Liver (tissue), 9 donors: ENCODE data around the gene ACSL1. TPM values are rescaled to one million over a fixed set of nuclear protein-coding genes. Genes with fewer than 3 reads are reported as not detected.

Experiments
- DNase-seq: peaks from one replicate; pipeline ENCODE4 v3.0.0-alpha.2; 2017; ENCODE audit warnings: low spot score
- H3K27ac ChIP-seq, 2 donors: one replicate each; pipeline ENCODE4 v1.7.0; 2013; ENCODE audit warnings: inconsistent platforms in 2 of 2, low read length in 2 of 2, control low read depth in 1 of 2, low read depth in 1 of 2, mild to moderate bottlenecking in 1 of 2
- H3K27me3 ChIP-seq, 4 donors: one replicate each; pipeline versions ENCODE4 v1.6.1 to v1.7.0; 2013; ENCODE audit warnings: low read length in 3 of 4, inconsistent platforms in 1 of 4, mild to moderate bottlenecking in 1 of 4, moderate library complexity in 1 of 4; ENCODE audit not compliant: control insufficient read depth in 4 of 4, insufficient read depth in 4 of 4
- H3K36me3 ChIP-seq, 4 donors: one replicate each; pipeline versions ENCODE4 v1.6.1 to v1.7.0; 2013; ENCODE audit warnings: low read length in 3 of 4, mild to moderate bottlenecking in 3 of 4, low read depth in 1 of 4, moderate library complexity in 1 of 4; ENCODE audit not compliant: control insufficient read depth in 4 of 4, insufficient read depth in 3 of 4
- H3K4me1 ChIP-seq, 4 donors: one replicate each; pipeline versions ENCODE4 v1.6.1 to v1.7.0; 2013; ENCODE audit warnings: low read length in 3 of 4, mild to moderate bottlenecking in 3 of 4, moderate library complexity in 1 of 4; ENCODE audit not compliant: control insufficient read depth in 4 of 4, insufficient read depth in 4 of 4
- H3K4me3 ChIP-seq, 3 donors: one replicate each; pipeline versions ENCODE4 v1.6.1 to v1.7.0; 2013; ENCODE audit warnings: low read length in 3 of 3, control low read depth in 1 of 3, low read depth in 1 of 3, mild to moderate bottlenecking in 1 of 3
- H3K9ac ChIP-seq, 2 donors: one replicate each; pipeline ENCODE4 v1.7.0; 2013; ENCODE audit warnings: low read length in 2 of 2, mild to moderate bottlenecking in 2 of 2, moderate library complexity in 2 of 2, control low read depth in 1 of 2, low read depth in 1 of 2
- H3K9me3 ChIP-seq, 4 donors: one replicate each; pipeline versions ENCODE4 v1.6.1 to v1.7.0; 2013; ENCODE audit warnings: low read length in 3 of 4; ENCODE audit not compliant: control insufficient read depth in 4 of 4
- CTCF ChIP-seq: fragments of 150-350 bp; IDR thresholded peaks from 2 replicates; pipeline ENCODE4 v1.5.1; 2017; ENCODE audit warnings: improper control_type of control experiment, low read depth, low read length; ENCODE audit not compliant: missing input control
- EGR1 ChIP-seq, 2 donors: IDR thresholded peaks; 2 replicates each; pipeline ENCODE4 v1.6.1; 2016 to 2018; ENCODE audit warnings: antibody characterized with exemption in 2 of 2, low read depth in 2 of 2
- FOXA1 ChIP-seq: IDR thresholded peaks from 2 replicates; pipeline ENCODE4 v1.6.1; 2016; ENCODE audit warnings: antibody characterized with exemption
- FOXA2 ChIP-seq: IDR thresholded peaks from 2 replicates; pipeline ENCODE4 v1.6.1; 2016; ENCODE audit warnings: antibody characterized with exemption
- GABPA ChIP-seq, 2 donors: IDR thresholded peaks in 1 of 2; conservative IDR thresholded peaks in 1 of 2; 2 replicates each; pipeline ENCODE4 v1.6.1; 2016; ENCODE audit warnings: antibody characterized with exemption in 2 of 2, mild to moderate bottlenecking in 1 of 2, moderate library complexity in 1 of 2
- HNF4A ChIP-seq, 2 donors: conservative IDR thresholded peaks; 2 replicates each; pipeline ENCODE4 v1.6.1; 2016; ENCODE audit warnings: antibody characterized with exemption in 2 of 2, mild to moderate bottlenecking in 2 of 2
- HNF4G ChIP-seq: IDR thresholded peaks from 2 replicates; pipeline ENCODE4 v1.6.1; 2016; ENCODE audit warnings: antibody characterized with exemption
- JUND ChIP-seq, 2 donors: IDR thresholded peaks; 2 replicates each; pipeline ENCODE4 v1.6.1; 2016; ENCODE audit warnings: antibody characterized with exemption in 2 of 2
- NR2F2 ChIP-seq: IDR thresholded peaks from 2 replicates; pipeline ENCODE4 v1.6.1; 2016; ENCODE audit warnings: antibody characterized with exemption
- RAD21 ChIP-seq, 2 donors: IDR thresholded peaks; 2 replicates each; pipeline ENCODE4 v1.6.1; 2016; ENCODE audit warnings: antibody characterized with exemption in 2 of 2, mild to moderate bottlenecking in 2 of 2
- RXRA ChIP-seq, 2 donors: IDR thresholded peaks; 2 replicates each; pipeline ENCODE4 v1.6.1; 2017 to 2018; ENCODE audit warnings: antibody characterized with exemption in 2 of 2, mild to moderate bottlenecking in 1 of 2
- SP1 ChIP-seq: IDR thresholded peaks from 2 replicates; pipeline ENCODE4 v1.6.1; 2018; ENCODE audit warnings: antibody characterized with exemption, mild to moderate bottlenecking
- TAF1 ChIP-seq: conservative IDR thresholded peaks from 2 replicates; pipeline ENCODE4 v1.6.1; 2016; ENCODE audit warnings: antibody characterized with exemption, mild to moderate bottlenecking
- YY1 ChIP-seq: IDR thresholded peaks from 2 replicates; pipeline ENCODE4 v1.6.1; 2016; ENCODE audit warnings: antibody characterized with exemption, mild to moderate bottlenecking
- WGBS: extraction: QIAGEN DNeasy Blood & Tissue Kit; methylation state at CpG from one replicate; pipeline ENCODE4 v1.1.7; 2013; 5-methylcytosine and 5-hydroxymethylcytosine counted together
- polyA plus RNA-seq, 2 donors: library from polyadenylated mRNA; stranded (reverse) in 1 of 2; unstranded in 1 of 2; fragments of 200-250 nt in 1 of 2; fragments of >200 nt in 1 of 2; fragmentation: Nextera tagmentation in 1 of 2; extraction: Ambion mirVana in 1 of 2; gene quantifications; one replicate each; pipeline versions ENCODE4 v1.2.1 to v1.2.3, GENCODE V29; 2013 to 2015
- total RNA-seq, 2 donors: library from RNA; depleted of rRNA; stranded (reverse); fragments of >200 nt; gene quantifications; one replicate each; pipeline ENCODE4 v1.2.3, GENCODE V29; 2014
- TF ChIP-seq, protein P1 (sequence below): IDR thresholded peaks from 2 replicates; pipeline ENCODE4 v1.6.1; 2016; ENCODE audit warnings: antibody characterized with exemption
- TF ChIP-seq, protein P2 (sequence below): IDR thresholded peaks from 2 replicates; pipeline ENCODE4 v1.6.1; 2016; ENCODE audit warnings: antibody characterized with exemption
- TF ChIP-seq, protein P3 (sequence below): IDR thresholded peaks from 2 replicates; pipeline ENCODE4 v1.6.1; 2016; ENCODE audit warnings: antibody characterized with exemption
- TF ChIP-seq, protein P4 (sequence below): IDR thresholded peaks from 2 replicates; pipeline ENCODE4 v1.6.1; 2016; ENCODE audit warnings: antibody characterized with exemption, mild to moderate bottlenecking
- donor health status: healthy.
- donor health status: healthy.
- donor health status: healthy.
- donor health status: healthy.
- donor health status: healthy.

The ACSL1 gene
- total and polyA plus RNA-seq, 4 donors, result 210 to 2,226 (median 878) TPM

DNA sequence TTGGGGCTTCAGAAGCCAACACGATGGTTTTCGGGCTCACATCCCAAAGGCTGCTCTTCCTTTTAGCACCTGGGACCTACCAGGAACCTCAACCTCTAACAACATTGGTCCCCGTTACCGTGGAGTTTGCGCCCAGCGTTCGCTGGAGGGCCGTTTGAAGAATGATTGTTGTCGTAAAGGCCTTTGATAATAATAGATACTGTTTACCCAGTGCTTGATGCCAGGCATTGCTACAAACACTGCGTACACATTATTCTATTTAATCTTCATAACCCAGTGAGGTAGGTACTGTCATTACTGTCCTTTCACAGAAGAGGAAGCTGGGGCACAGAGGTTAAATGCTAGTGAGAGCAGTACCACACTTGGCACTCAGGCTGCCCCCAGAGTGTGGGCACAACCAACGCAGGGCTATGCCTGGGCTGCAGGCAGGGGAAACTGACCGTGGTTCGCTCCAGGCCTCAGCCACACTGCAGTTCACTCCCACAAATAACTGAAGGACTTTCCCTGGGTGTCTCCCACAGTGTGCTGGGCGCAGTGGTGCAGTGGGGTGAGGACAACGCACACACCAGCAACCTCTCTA, 1.0 kb upstream of the ACSL1 start:
- WGBS, result 21% methylated on average over 15 of the region's 15 CpGs
- H3K4me3 ChIP-seq, result peak overlapping the region; percentile 68 to 96 (median 70)

More for the DNA sequence above, 1.0 kb upstream of the ACSL1 start:
- H3K4me1 ChIP-seq, result peaks cover 6 to 26% (median 11%) of the 10 kb centered on the region in 4 donors
- TF ChIP-seq YY1, result peak; percentile 35
- TF ChIP-seq HNF4G, result no peak
- no peak for TF ChIP-seq TAF1
- TF ChIP-seq RAD21 (IDR thresholded peaks at IDR 0.05), result no peak
- no peak for TF ChIP-seq EGR1 (IDR thresholded peaks at IDR 0.05; ENCODE audit: low read depth in 2 of 2)
- TF ChIP-seq, protein P1, sequence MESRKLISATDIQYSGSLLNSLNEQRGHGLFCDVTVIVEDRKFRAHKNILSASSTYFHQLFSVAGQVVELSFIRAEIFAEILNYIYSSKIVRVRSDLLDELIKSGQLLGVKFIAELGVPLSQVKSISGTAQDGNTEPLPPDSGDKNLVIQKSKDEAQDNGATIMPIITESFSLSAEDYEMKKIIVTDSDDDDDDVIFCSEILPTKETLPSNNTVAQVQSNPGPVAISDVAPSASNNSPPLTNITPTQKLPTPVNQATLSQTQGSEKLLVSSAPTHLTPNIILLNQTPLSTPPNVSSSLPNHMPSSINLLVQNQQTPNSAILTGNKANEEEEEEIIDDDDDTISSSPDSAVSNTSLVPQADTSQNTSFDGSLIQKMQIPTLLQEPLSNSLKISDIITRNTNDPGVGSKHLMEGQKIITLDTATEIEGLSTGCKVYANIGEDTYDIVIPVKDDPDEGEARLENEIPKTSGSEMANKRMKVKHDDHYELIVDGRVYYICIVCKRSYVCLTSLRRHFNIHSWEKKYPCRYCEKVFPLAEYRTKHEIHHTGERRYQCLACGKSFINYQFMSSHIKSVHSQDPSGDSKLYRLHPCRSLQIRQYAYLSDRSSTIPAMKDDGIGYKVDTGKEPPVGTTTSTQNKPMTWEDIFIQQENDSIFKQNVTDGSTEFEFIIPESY, result no peak
- TF ChIP-seq CTCF, result no peak
- TF ChIP-seq RXRA (IDR thresholded peaks at IDR 0.05), result peak; percentile 19 to 27
- TF ChIP-seq, protein P2, sequence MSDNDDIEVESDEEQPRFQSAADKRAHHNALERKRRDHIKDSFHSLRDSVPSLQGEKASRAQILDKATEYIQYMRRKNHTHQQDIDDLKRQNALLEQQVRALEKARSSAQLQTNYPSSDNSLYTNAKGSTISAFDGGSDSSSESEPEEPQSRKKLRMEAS, result no peak
- no peak for TF ChIP-seq NR2F2
- no peak for TF ChIP-seq GABPA (IDR thresholded peaks at IDR 0.05 in 1 of 2, conservative IDR thresholded peaks at IDR 0.05 in 1 of 2)
- peak in 1 of 2 donors; percentile 16 for TF ChIP-seq HNF4A (conservative IDR thresholded peaks at IDR 0.05)
- no peak for TF ChIP-seq SP1
- no peak for TF ChIP-seq JUND (IDR thresholded peaks at IDR 0.05)
- TF ChIP-seq FOXA2, result no peak
- TF ChIP-seq FOXA1, result no peak
- TF ChIP-seq, protein P3, sequence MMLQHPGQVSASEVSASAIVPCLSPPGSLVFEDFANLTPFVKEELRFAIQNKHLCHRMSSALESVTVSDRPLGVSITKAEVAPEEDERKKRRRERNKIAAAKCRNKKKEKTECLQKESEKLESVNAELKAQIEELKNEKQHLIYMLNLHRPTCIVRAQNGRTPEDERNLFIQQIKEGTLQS, result no peak
- TF ChIP-seq, protein P4, sequence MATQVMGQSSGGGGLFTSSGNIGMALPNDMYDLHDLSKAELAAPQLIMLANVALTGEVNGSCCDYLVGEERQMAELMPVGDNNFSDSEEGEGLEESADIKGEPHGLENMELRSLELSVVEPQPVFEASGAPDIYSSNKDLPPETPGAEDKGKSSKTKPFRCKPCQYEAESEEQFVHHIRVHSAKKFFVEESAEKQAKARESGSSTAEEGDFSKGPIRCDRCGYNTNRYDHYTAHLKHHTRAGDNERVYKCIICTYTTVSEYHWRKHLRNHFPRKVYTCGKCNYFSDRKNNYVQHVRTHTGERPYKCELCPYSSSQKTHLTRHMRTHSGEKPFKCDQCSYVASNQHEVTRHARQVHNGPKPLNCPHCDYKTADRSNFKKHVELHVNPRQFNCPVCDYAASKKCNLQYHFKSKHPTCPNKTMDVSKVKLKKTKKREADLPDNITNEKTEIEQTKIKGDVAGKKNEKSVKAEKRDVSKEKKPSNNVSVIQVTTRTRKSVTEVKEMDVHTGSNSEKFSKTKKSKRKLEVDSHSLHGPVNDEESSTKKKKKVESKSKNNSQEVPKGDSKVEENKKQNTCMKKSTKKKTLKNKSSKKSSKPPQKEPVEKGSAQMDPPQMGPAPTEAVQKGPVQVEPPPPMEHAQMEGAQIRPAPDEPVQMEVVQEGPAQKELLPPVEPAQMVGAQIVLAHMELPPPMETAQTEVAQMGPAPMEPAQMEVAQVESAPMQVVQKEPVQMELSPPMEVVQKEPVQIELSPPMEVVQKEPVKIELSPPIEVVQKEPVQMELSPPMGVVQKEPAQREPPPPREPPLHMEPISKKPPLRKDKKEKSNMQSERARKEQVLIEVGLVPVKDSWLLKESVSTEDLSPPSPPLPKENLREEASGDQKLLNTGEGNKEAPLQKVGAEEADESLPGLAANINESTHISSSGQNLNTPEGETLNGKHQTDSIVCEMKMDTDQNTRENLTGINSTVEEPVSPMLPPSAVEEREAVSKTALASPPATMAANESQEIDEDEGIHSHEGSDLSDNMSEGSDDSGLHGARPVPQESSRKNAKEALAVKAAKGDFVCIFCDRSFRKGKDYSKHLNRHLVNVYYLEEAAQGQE, result no peak
- H3K9ac ChIP-seq, result peak overlapping the region; percentile 46 to 47
- no peak for DNase-seq
- H3K27me3 ChIP-seq, result no peaks in the 10 kb centered on the region
- no peaks in the 10 kb centered on the region for H3K36me3 ChIP-seq
- H3K9me3 ChIP-seq, result no peaks in the 10 kb centered on the region
- peak overlapping the region; percentile 82 to 91 for H3K27ac ChIP-seq
